ENCODE data around the gene TOM1L2.

GRCh38 chr17:17876959-17877528, 95.2 kb downstream of the TOM1L2 start:
- TF ChIP-seq CTCF (IDR thresholded peaks at IDR 0.05) (no peak), POLR2A (IDR thresholded peaks at IDR 0.05) (no peak)

Measured in adrenal gland (tissue), 5 donors.